T47D (cell line): ENCODE data around the gene RNF112.
"Not testable (repeated sequence)": the region's sequence is repeated elsewhere in the genome, so short reads cannot be mapped to it uniquely, and the experiment has no call there.

Experiments used
- DNase-seq, 2 experiments: peaks; one replicate each; pipeline versions ENCODE4 v3.0.0 to v3.0.0-alpha.2; 2011 to 2012; ENCODE audit warnings: low read depth in 1 of 2, low spot score in 1 of 2
- JUND ChIP-seq: IDR thresholded peaks from 2 replicates; pipeline ENCODE4 v1.6.1; 2012; ENCODE audit warnings: low read depth
- in situ Hi-C: cut with HindIII; loops from 2 replicates; pipeline ENCODE4 v1.10.0; 2016; ENCODE audit warnings: low sequenced_read_pairs, low pct_unique_long_range_greater_than_20kb

The RNF112 gene

GRCh38 chr17:19456016-19456927 lies 45.2 kb downstream of the RNF112 start:
- TF ChIP-seq JUND: no peak
- in situ Hi-C loops: no loop called here
- DNase-seq: no peak

- TF ChIP-seq JUND: no peak
- DNase-seq: no peak
- in situ Hi-C loops: no loop called here
Measured at GRCh38 chr17:19457046-19457445, 46.0 kb downstream of the RNF112 start.

- no peak for TF ChIP-seq JUND
- no peak for DNase-seq
- in situ Hi-C loops: no loop called here
Measured at GRCh38 chr17:19457830-19458271, 46.8 kb downstream of the RNF112 start.

GRCh38 chr17:19458481-19458880 lies 47.4 kb downstream of the RNF112 start:
- in situ Hi-C loops: not testable (repeated sequence)

GRCh38 chr17:19459018-19459655 lies 48.1 kb downstream of the RNF112 start:
- in situ Hi-C loops, DNase-seq: not testable (repeated sequence)

More at GRCh38 chr17:19458481-19458880, 47.4 kb downstream of the RNF112 start:
- not testable (repeated sequence) for DNase-seq

GRCh38 chr17:19460700-19461099 lies 49.7 kb downstream of the RNF112 start:
- no peak for TF ChIP-seq JUND
- in situ Hi-C loops: loop anchor here (10.0 kb wide), 1 partner anchor 96 kb away; the partner anchor contains the start of gene B9D1
- DNase-seq: no peak

- DNase-seq: no peak
- in situ Hi-C loops: loop anchor here (10.0 kb wide), 1 partner anchor 96 kb away; the partner anchor contains the start of gene B9D1
Measured at GRCh38 chr17:19461116-19461515, 50.1 kb downstream of the RNF112 start.

GRCh38 chr17:19461681-19462080 lies 50.6 kb downstream of the RNF112 start:
- TF ChIP-seq JUND: no peak
- DNase-seq: no peak
- in situ Hi-C loops: loop anchor here (10.0 kb wide), 1 partner anchor 97 kb away; the partner anchor contains the start of gene B9D1

More at GRCh38 chr17:19461116-19461515, 50.1 kb downstream of the RNF112 start:
- TF ChIP-seq JUND: no peak

GRCh38 chr17:19462456-19463035 lies 51.5 kb downstream of the RNF112 start:
- DNase-seq: not testable (repeated sequence)
- in situ Hi-C loops: loop anchor here (10.0 kb wide), 1 partner anchor 98 kb away; the partner anchor contains the start of gene B9D1

- DNase-seq: no peak
- in situ Hi-C loops: loop anchor here (10.0 kb wide), 1 partner anchor 100 kb away; the partner anchor contains the start of gene B9D1
- no peak for TF ChIP-seq JUND
Measured at GRCh38 chr17:19464031-19465026, 53.3 kb downstream of the RNF112 start.
